ENCODE results near the gene SDK1. TPM values are rescaled to one million over a fixed set of nuclear protein-coding genes. Genes with fewer than 3 reads are reported as not detected.

SDK1 gene
- total and polyA plus RNA-seq, 2 of the 8 experiments (the other 6 are each of a cell fraction or from before 2014, with no cell fraction given): 3.3 to 7.2 TPM

DNA sequence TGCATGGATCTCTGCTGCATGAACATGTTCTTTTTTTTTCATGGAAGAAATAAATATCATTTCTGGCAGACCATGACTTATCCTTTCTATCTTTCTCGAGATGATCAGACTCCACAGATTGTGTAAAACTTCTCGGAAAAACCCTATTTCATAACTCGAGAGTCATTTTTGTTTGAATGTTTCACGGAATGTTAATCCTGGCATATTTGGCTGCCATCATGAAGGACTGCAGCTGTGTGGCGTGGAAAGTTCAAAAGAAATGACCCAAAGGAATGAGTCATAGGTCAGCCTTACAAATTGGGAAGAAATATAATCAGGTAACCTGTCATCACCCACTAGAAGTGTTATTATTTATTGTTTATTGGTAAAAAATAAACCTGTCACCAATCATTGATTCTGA lies 566.8 kb downstream of the SDK1 start:
- no peak overlapping the region for H2BK20ac ChIP-seq (ENCODE audit: low read length)
- no peaks in the 10 kb centered on the region; the same call in 1 of the 2 replicates for H3K23me2 ChIP-seq (ENCODE audit: low read depth, low read length)
- no peak overlapping the region for H3K27ac ChIP-seq (ENCODE audit: low read depth, low read length)
- H2BK120ac ChIP-seq (replicated peaks; ENCODE audit: low read depth, low read length): no peak overlapping the region
- ChIA-PET POLR2A (ENCODE audit: partially characterized antibody) (no interaction called here), CTCF (ENCODE audit: partially characterized antibody) (interaction anchor here (0.6 to 1.6 kb wide), 2 partner anchors 25 to 862 kb away, joined by 3 to 4 read pairs; no protein-coding TSS in a partner anchor)
- no peaks in the 10 kb centered on the region for H3K27me3 ChIP-seq (replicated peaks in 1 of 4; ENCODE audit: control insufficient read depth in 3 of 4, extremely low read depth in 1 of 4, insufficient read depth in 3 of 4, low read length in 3 of 4)
- H4K8ac ChIP-seq (ENCODE audit: extremely low read depth, insufficient read depth, low read length): no peak overlapping the region
- H4K5ac ChIP-seq (ENCODE audit: insufficient read length, low read depth, low read length): no peak overlapping the region
- H4K91ac ChIP-seq (replicated peaks; ENCODE audit: insufficient read length, low read length): no peak overlapping the region
- H3K36me3 ChIP-seq (ENCODE audit: control insufficient read depth in 2 of 4, insufficient read depth in 4 of 4, low read length in 3 of 4): no peaks in the 10 kb centered on the region
- H2BK5ac ChIP-seq (ENCODE audit: low read depth, low read length): no peak overlapping the region
- FAIRE-seq (no peak), DNase-seq (ENCODE audit: low read depth in 1 of 2, low spot score in 2 of 2) (no peak)
- H2AFZ ChIP-seq (ENCODE audit: low read length): no peak overlapping the region
- 0 out of 4 replicates have a peak, but pooled peaks cover 0 to 2% of the 10 kb centered on the region in 2 experiments for H3K9me3 ChIP-seq (ENCODE audit: insufficient read depth in 2 of 2, low read depth in 1 of 2, low read length in 1 of 2)
- no peak overlapping the region for H3K14ac ChIP-seq (ENCODE audit: insufficient read length)
- no peaks in the 10 kb centered on the region for H3K79me2 ChIP-seq (ENCODE audit: control insufficient read depth in 1 of 2, insufficient read depth in 2 of 2, low read length in 2 of 2)
- H3K18ac ChIP-seq (ENCODE audit: extremely low read depth, low read length): no peak overlapping the region
- no peak overlapping the region for H3K9ac ChIP-seq (replicated peaks in 1 of 4; ENCODE audit: extremely low read depth in 1 of 4, low read depth in 3 of 4, low read length in 3 of 4)
- no peak overlapping the region for H3K4me2 ChIP-seq (ENCODE audit: insufficient read depth in 1 of 2, low read depth in 2 of 2, low read length in 2 of 2)
- H2BK15ac ChIP-seq (ENCODE audit: low read length): no peak overlapping the region
- no peak overlapping the region for H3K23ac ChIP-seq (ENCODE audit: insufficient read length)
- no peak overlapping the region for H2BK12ac ChIP-seq (ENCODE audit: low read depth, low read length)
- H3K4me1 ChIP-seq (replicated peaks in 1 of 4; ENCODE audit: control insufficient read depth in 3 of 4, insufficient read depth in 4 of 4, low read length in 3 of 4): peaks cover 0 to 2% (median under 1%) of the 10 kb centered on the region in 4 experiments; a peak in 1 of 7 replicates
- no peak overlapping the region for H2AK5ac ChIP-seq (ENCODE audit: low read depth, low read length)
- H3K79me1 ChIP-seq (ENCODE audit: low read depth, low read length): no peaks in the 10 kb centered on the region
- no peaks in the 10 kb centered on the region for H4K20me1 ChIP-seq (replicated peaks in 1 of 2; ENCODE audit: control insufficient read depth in 1 of 2, insufficient read depth in 2 of 2, low read length in 2 of 2)
- 95% methylated on average over 5 of the region's 5 CpGs; no CpG with 5 or more reads in 1 of the 2 experiments for WGBS, 2 experiments (ENCODE audit: extremely low coverage in 1 of 2, insufficient coverage in 1 of 2, insufficient read length in 1 of 2, insufficient replicate concordance in 2 of 2, low coverage in 1 of 2, low lambda C conversion rate in 2 of 2, missing lambda C conversion rate in 1 of 2)
- H3K4ac ChIP-seq (replicated peaks; ENCODE audit: insufficient read length, low read depth, low read length): no peak overlapping the region
- H3K56ac ChIP-seq (replicated peaks; ENCODE audit: insufficient read length, low read depth, low read length): no peak overlapping the region
- H3K4me3 ChIP-seq (ENCODE audit: extremely low read depth in 1 of 4, insufficient read depth in 2 of 4, low read depth in 3 of 4, low read length in 4 of 4): no peak overlapping the region
- TF ChIP-seq CHD1 (IDR thresholded peaks at IDR 0.05; ENCODE audit: low read depth, low read length) (no peak), NANOG (IDR thresholded peaks at IDR 0.05; ENCODE audit: insufficient read depth, low read depth, low read length, poor library complexity, severe bottlenecking) (no peak), TBP (IDR thresholded peaks at IDR 0.05; ENCODE audit: low read depth, low read length) (no peak), JUND (IDR thresholded peaks at IDR 0.05; ENCODE audit: low read length) (no peak), POU5F1 (IDR thresholded peaks at IDR 0.05; ENCODE audit: low read depth, low read length) (no peak), SRF (IDR thresholded peaks at IDR 0.05; ENCODE audit: low read depth, low read length) (no peak), TAF1 (IDR thresholded peaks at IDR 0.05; ENCODE audit: low read depth, low read length) (no peak), SIX5 (IDR thresholded peaks at IDR 0.05; ENCODE audit: low read depth, low read length) (no peak), ASH2L (IDR thresholded peaks at IDR 0.05; ENCODE audit: low read length) (no peak), RFX5 (IDR thresholded peaks at IDR 0.05; ENCODE audit: borderline replicate concordance, low read depth, low read length) (no peak)
